Measurements from ENCODE around the gene SMG6. TPM values are rescaled to one million over a fixed set of nuclear protein-coding genes. Genes with fewer than 3 reads are reported as not detected.

Gene SMG6
- total RNA-seq, 1 donor from 2014 or later = 34.7 TPM

DNA sequence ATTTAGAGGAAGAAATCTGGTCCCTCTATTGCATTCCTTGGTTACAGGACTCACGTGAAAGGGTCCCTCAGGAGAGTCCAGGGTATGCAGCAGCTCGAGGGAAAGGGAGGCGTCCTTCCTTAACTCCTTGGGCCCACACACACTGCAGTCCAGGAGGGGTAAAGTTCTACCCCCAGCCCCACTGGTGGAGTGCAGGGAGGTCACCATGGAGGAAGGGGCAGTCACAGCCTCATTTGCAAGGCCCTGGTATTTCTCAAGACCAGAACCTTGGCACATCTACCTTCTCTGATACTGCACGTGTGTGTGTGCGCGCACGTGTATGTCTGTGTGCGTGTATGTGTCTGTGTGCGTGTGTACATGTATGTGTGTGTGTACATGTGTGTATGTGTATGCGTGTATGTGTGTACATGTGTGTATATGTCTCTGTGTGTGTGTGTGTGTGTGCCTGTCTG is 237.6 kb downstream of the SMG6 start:
- no peaks in the 10 kb centered on the region for H3K27me3 ChIP-seq (ENCODE audit: control insufficient read depth, insufficient read depth, low read length)
- H3K36me3 ChIP-seq (ENCODE audit: control insufficient read depth, insufficient read depth, low read length) = peaks cover 1% of the 10 kb centered on the region
- DNase-seq (ENCODE audit: low read depth) = no peak
- TF ChIP-seq, protein P1, sequence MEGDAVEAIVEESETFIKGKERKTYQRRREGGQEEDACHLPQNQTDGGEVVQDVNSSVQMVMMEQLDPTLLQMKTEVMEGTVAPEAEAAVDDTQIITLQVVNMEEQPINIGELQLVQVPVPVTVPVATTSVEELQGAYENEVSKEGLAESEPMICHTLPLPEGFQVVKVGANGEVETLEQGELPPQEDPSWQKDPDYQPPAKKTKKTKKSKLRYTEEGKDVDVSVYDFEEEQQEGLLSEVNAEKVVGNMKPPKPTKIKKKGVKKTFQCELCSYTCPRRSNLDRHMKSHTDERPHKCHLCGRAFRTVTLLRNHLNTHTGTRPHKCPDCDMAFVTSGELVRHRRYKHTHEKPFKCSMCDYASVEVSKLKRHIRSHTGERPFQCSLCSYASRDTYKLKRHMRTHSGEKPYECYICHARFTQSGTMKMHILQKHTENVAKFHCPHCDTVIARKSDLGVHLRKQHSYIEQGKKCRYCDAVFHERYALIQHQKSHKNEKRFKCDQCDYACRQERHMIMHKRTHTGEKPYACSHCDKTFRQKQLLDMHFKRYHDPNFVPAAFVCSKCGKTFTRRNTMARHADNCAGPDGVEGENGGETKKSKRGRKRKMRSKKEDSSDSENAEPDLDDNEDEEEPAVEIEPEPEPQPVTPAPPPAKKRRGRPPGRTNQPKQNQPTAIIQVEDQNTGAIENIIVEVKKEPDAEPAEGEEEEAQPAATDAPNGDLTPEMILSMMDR (IDR thresholded peaks at IDR 0.05; ENCODE audit: insufficient read depth, low read length, poor library complexity, severe bottlenecking) = no peak
- no peak overlapping the region for H3K4me3 ChIP-seq (ENCODE audit: low read depth, low read length)

DNA sequence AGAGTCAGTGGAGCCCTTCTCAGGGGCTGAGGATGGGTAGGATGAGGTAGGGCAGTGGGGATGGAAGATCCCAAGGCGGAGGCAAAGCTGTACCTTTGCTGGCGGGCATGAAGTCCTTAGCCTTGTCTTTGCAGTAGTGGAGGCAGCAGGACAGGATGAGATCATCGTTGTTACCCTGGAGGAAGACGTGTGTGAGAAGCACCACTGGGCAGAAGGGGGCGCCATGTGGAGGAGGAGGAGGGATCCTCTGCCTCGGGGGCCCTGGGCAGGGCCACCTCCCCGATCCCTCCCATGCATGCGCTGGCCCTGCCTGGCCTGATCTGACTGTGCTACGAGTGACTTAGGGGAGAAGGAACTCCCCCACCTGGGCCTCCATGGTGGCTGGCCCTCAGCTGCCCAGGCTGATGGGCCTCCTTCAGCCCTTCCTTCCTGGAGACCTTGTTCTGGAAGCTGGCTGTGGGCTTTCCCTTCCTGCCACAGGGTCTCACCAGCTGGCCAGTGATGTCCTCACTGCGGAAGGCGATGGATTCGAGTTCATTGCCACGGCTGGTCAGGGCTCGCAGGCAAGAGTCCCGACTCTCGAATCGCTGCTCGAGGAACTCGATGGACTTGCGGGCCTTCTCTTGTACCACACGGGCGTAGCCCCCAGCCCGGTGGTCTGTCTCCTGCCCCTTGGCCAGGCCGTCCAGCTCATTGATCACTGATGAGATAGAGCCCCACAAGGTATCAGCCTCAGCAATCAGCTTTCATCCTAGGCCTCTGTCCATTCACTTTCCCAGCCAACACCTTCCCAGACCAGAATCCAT is 238.4 kb downstream of the SMG6 start:
- no peak for DNase-seq (ENCODE audit: low read depth)
- TF ChIP-seq, protein P1 (IDR thresholded peaks at IDR 0.05; ENCODE audit: insufficient read depth, low read length, poor library complexity, severe bottlenecking) = peak; percentile 35
- Histone ChIP-seq H3K27me3 (ENCODE audit: control insufficient read depth, insufficient read depth, low read length) (no peaks in the 10 kb centered on the region), H3K36me3 (ENCODE audit: control insufficient read depth, insufficient read depth, low read length) (peaks cover 3% of the 10 kb centered on the region), H3K4me3 (ENCODE audit: low read depth, low read length) (no peak overlapping the region)

DNA sequence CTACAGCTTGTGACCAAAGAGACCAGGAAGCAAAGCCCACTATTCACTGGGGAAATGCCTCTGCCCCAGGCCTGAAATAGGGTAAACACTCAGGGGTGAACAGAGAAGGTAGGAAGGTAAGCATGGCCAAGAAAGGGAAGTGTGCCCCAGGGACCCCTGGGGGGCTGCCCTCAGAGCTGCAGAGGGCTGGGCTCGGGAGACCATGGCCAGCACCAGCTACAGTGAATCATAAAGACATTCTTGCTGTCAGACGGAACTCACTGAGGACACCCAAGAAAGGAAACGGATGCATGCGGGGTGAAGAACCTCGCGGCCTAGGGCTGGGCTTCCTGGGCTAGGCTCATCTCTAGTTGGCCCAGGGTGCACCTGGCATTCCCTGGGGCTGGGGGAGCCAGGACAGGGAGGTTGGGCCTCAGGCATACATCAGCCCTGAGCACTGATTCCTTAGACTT is 239.0 kb downstream of the SMG6 start:
- TF ChIP-seq, protein P1 (IDR thresholded peaks at IDR 0.05; ENCODE audit: insufficient read depth, low read length, poor library complexity, severe bottlenecking) = no peak
- no peak for DNase-seq (ENCODE audit: low read depth)

DNA sequence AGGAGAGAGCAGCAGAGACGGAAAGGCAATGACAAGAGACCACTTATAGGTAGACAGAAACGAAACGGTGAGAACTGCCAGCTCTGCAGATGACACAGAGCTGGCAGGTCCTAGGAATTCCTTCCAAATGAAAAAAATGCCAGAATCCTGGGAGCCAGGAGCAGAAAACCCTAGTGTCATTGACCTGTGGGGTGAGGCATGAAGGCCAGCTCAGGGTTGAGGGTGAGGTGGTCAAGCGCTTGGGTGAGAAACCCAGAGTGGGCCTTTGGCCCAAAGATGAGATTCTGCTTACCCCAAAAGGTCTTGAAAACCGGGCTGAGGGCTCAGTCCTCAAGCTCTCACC is 239.5 kb downstream of the SMG6 start:
- Histone ChIP-seq H3K4me3 (ENCODE audit: low read depth, low read length) (no peak overlapping the region), H3K27me3 (ENCODE audit: control insufficient read depth, insufficient read depth, low read length) (no peaks in the 10 kb centered on the region), H3K36me3 (ENCODE audit: control insufficient read depth, insufficient read depth, low read length) (peaks cover 3% of the 10 kb centered on the region)
- no peak for DNase-seq (ENCODE audit: low read depth)
- TF ChIP-seq, protein P1 (IDR thresholded peaks at IDR 0.05; ENCODE audit: insufficient read depth, low read length, poor library complexity, severe bottlenecking) = no peak

More for the DNA sequence above, 239.0 kb downstream of the SMG6 start:
- no peaks in the 10 kb centered on the region for H3K27me3 ChIP-seq (ENCODE audit: control insufficient read depth, insufficient read depth, low read length)
- no peak overlapping the region for H3K4me3 ChIP-seq (ENCODE audit: low read depth, low read length)
- H3K36me3 ChIP-seq (ENCODE audit: control insufficient read depth, insufficient read depth, low read length) = peaks cover 3% of the 10 kb centered on the region

DNA sequence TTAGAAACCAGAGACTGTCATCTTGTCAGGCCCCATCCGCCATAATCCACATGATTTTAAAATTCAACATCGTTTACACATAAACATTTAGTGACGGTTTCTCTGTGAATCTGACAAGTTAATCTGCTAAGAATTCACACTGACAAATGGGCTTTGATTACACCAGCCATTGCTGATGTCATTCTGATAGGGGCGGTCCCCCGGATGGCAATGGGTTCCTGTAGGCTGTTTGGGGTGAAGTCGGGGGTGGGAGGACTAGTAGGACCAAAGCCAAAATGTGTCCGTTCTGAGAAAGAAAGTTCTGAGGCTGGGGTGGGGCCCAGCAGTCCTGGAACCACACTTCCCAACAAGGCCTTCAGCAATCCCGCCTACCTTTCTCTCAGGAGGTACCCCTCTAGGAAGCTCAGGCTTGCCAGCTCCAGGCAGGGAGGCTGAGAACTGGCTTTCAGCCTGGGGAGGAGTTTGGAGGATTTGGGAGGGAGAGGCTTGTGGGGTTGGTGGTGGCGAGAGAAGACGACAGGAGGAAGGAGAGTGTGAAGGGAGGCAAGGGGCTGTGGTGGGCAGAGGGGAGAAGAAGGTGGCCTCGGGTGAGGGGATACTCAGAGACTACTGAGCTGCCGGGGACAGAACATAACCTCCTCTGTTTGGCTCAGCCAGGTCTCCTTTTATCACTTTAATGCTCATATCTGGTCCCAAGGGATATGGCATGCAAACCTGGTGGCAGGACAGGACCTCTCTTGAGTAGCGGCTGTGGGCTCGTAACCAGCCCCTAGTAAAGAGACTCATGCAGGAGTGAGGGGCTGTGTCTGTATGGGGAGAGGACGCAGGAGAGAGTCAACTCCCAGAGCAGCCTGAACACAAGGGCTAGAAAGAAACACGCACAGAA is 240.1 kb downstream of the SMG6 start:
- TF ChIP-seq, protein P1 (IDR thresholded peaks at IDR 0.05; ENCODE audit: insufficient read depth, low read length, poor library complexity, severe bottlenecking) = no peak
- peaks cover 3% of the 10 kb centered on the region for H3K36me3 ChIP-seq (ENCODE audit: control insufficient read depth, insufficient read depth, low read length)
- no peak for DNase-seq (ENCODE audit: low read depth)

More for the DNA sequence above, 240.1 kb downstream of the SMG6 start:
- no peak overlapping the region for H3K4me3 ChIP-seq (ENCODE audit: low read depth, low read length)
- peaks cover 2% of the 10 kb centered on the region for H3K27me3 ChIP-seq (ENCODE audit: control insufficient read depth, insufficient read depth, low read length)

All from kidney epithelial cell (primary cell).